AG04449 (cell line): Measurements from ENCODE around the gene F12.

Experiments used
- CTCF ChIA-PET: fragments of 350-600 bp; formaldehyde crosslinking; extraction: SDS; loops from one replicate; lab custom pipeline; 2021; ENCODE audit warnings: antibody characterized with exemption; lab: Yijun Ruan, JAX
- POLR2A ChIA-PET: fragments of 400-600, 350-600 bp; formaldehyde crosslinking; extraction: SDS; loops from one replicate; lab custom pipeline; 2020; ENCODE audit warnings: antibody characterized with exemption, inconsistent platforms; lab: Yijun Ruan, JAX
- DNase-seq: peaks from one replicate; pipeline ENCODE4 v3.0.0-alpha.2; 2010; ENCODE audit warnings: low read depth, low spot score
- H3K4me3 ChIP-seq: 2 replicates; pipeline ENCODE4 v1.5.1; 2011; ENCODE audit warnings: low read depth, mild to moderate bottlenecking, control low read depth, low read length
- CTCF ChIP-seq: IDR thresholded peaks from one replicate; pipeline ENCODE4 v1.5.1; 2011; ENCODE audit warnings: mild to moderate bottlenecking, moderate library complexity, low read length, control low read depth, inconsistent platforms; ENCODE audit not compliant: insufficient read depth; ENCODE audit errors: missing control alignments

Gene F12

GRCh38 chr5:177374211-177374610 lies 35.2 kb downstream of the F12 start:
- H3K4me3 ChIP-seq = no peak overlapping the region
- no peak for TF ChIP-seq CTCF
- POLR2A ChIA-PET = no interaction called here
- CTCF ChIA-PET = interaction anchor here (0.6 to 35.1 kb wide), 4 partner anchors 8 to 80 kb away, joined by 3 to 853 read pairs (median 19); partner anchors contain the start of genes F12, PFN3 and SLC34A1
- DNase-seq = no peak

GRCh38 chr5:177373806-177374205 lies 35.6 kb downstream of the F12 start:
- ChIA-PET CTCF (interaction anchor here (0.6 to 35.1 kb wide), 4 partner anchors 7 to 80 kb away, joined by 3 to 853 read pairs (median 19); partner anchors contain the start of genes F12, PFN3 and SLC34A1), POLR2A (no interaction called here)
- DNase-seq = no peak
- no peak overlapping the region for H3K4me3 ChIP-seq
- no peak for TF ChIP-seq CTCF

GRCh38 chr5:177372910-177373309 lies 36.5 kb downstream of the F12 start:
- DNase-seq = no peak
- CTCF ChIA-PET = interaction anchor here (1.0 to 35.1 kb wide), 4 partner anchors 23 to 259 kb away, joined by 3 to 853 read pairs (median 24); partner anchors contain the start of genes F12, PFN3 and SLC34A1
- POLR2A ChIA-PET = no interaction called here
- no peak for TF ChIP-seq CTCF
- H3K4me3 ChIP-seq = no peak overlapping the region

- TF ChIP-seq CTCF = no peak
- ChIA-PET POLR2A (no interaction called here), CTCF (interaction anchor here (0.8 to 35.1 kb wide), 12 partner anchors 6 to 259 kb away, joined by 3 to 853 read pairs (median 14); partner anchors contain the start of genes F12, LMAN2, PFN3 and SLC34A1)
- H3K4me3 ChIP-seq = no peak overlapping the region
- no peak for DNase-seq
Measured at GRCh38 chr5:177372034-177372896, 37.1 kb downstream of the F12 start.

GRCh38 chr5:177371120-177372033 lies 38.0 kb downstream of the F12 start:
- no peak for TF ChIP-seq CTCF
- peak overlapping the region; percentile 60 for H3K4me3 ChIP-seq
- no peak for DNase-seq
- ChIA-PET POLR2A (no interaction called here), CTCF (interaction anchor here (0.8 to 35.1 kb wide), 18 partner anchors 7 to 258 kb away, joined by 3 to 853 read pairs (median 6); partner anchors contain the start of genes F12, LMAN2, PFN3 and RGS14)
